Loucy (cell line): ENCODE measurements around the gene TNFRSF8.

Experiments
- H2AFZ ChIP-seq: fragments of 200-600 bp; sonication (generic); 2 replicates; pipeline ENCODE4 v1.6.0; 2016; ENCODE audit warnings: antibody characterized with exemption, mild to moderate bottlenecking, low read length, moderate library complexity
- H3F3A ChIP-seq: fragments of 200-600 bp; 2 replicates; pipeline ENCODE4 v1.6.0; 2016; ENCODE audit warnings: antibody characterized with exemption, low read depth, mild to moderate bottlenecking
- H3K27me3 ChIP-seq: fragments of 200-600 bp; sonication (generic); 2 replicates; pipeline ENCODE4 v1.6.1; 2014; ENCODE audit warnings: low read length, mild to moderate bottlenecking; ENCODE audit not compliant: insufficient read depth, poor library complexity, severe bottlenecking
- H3K36me3 ChIP-seq: fragments of 200-600 bp; sonication (generic); 2 replicates; pipeline ENCODE4 v1.6.1; 2016; ENCODE audit warnings: low read length; ENCODE audit not compliant: insufficient read depth
- H3K4me1 ChIP-seq: fragments of 200-600 bp; sonication (generic); 2 replicates; pipeline ENCODE4 v1.5.1; 2014; ENCODE audit warnings: low read length, mild to moderate bottlenecking; ENCODE audit not compliant: insufficient read depth, poor library complexity, severe bottlenecking
- H3K4me2 ChIP-seq: fragments of 200-600 bp; sonication (generic); 2 replicates; pipeline ENCODE4 v1.6.0; 2014; ENCODE audit warnings: antibody characterized with exemption, low read length, low read depth, mild to moderate bottlenecking; ENCODE audit not compliant: poor library complexity, severe bottlenecking
- H3K4me3 ChIP-seq: fragments of 200-600 bp; sonication (generic); 2 replicates; pipeline ENCODE4 v1.5.1; 2014; ENCODE audit warnings: low read length, mild to moderate bottlenecking, mixed read lengths; ENCODE audit not compliant: poor library complexity, severe bottlenecking
- H3K79me2 ChIP-seq: fragments of 200-600 bp; sonication (generic); 2 replicates; pipeline ENCODE4 v1.6.1; 2014; ENCODE audit warnings: low read length; ENCODE audit not compliant: insufficient read depth
- H3K9ac ChIP-seq: fragments of 200-600 bp; sonication (generic); 2 replicates; pipeline ENCODE4 v1.6.0; 2014; ENCODE audit warnings: mild to moderate bottlenecking, low read depth, low read length, moderate library complexity; ENCODE audit not compliant: poor library complexity, severe bottlenecking
- H3K9me2 ChIP-seq: fragments of 200-600 bp; sonication (generic); replicated peaks from 2 replicates; pipeline ENCODE4 v1.6.1; 2016; ENCODE audit warnings: low read depth, low read length, mixed read lengths
- H3K9me3 ChIP-seq: fragments of 200-600 bp; sonication (generic); 2 replicates; pipeline ENCODE4 v1.6.1; 2014; ENCODE audit warnings: mild to moderate bottlenecking, antibody characterized with exemption, low read length, low read depth; ENCODE audit not compliant: insufficient read depth
- H4K20me1 ChIP-seq: fragments of 200-600 bp; sonication (generic); 2 replicates; pipeline ENCODE4 v1.6.0; 2014; ENCODE audit warnings: antibody characterized with exemption, low read length, mild to moderate bottlenecking; ENCODE audit not compliant: insufficient read depth, poor library complexity, severe bottlenecking
- EZH2phosphoT487 ChIP-seq: fragments of 200-600 bp; IDR thresholded peaks from 2 replicates; pipeline ENCODE4 v1.6.1; 2018; ENCODE audit warnings: antibody characterized with exemption, mild to moderate bottlenecking, moderate library complexity, borderline replicate concordance
- TF ChIP-seq, protein P1 (sequence below): fragments of 200-600 bp; sonication (generic); conservative IDR thresholded peaks from 2 replicates; pipeline ENCODE4 v1.5.1; 2014; ENCODE audit warnings: mild to moderate bottlenecking, antibody characterized with exemption, low read length

The TNFRSF8 gene

DNA sequence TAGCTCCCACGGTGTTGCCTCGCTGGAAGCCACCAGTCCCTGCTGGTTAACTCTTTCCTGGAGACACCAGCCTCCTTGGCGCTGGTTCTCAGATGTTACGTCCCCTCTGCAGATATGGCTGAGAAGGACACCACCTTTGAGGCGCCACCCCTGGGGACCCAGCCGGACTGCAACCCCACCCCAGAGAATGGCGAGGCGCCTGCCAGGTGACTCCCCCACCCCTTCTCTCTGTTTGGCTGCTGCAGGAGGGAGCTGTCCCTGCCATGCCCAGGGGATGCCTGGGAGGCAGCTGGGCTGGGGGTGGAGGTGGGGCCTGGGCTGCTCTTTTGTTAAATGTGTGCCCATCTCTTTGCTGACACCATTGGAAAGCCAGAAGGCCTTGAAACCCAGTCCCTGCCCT is 60.1 kb downstream of the TNFRSF8 start:
- no peaks in the 10 kb centered on the region for H3K36me3 ChIP-seq
- H3K9ac ChIP-seq, result no peak overlapping the region
- TF ChIP-seq, protein P1, sequence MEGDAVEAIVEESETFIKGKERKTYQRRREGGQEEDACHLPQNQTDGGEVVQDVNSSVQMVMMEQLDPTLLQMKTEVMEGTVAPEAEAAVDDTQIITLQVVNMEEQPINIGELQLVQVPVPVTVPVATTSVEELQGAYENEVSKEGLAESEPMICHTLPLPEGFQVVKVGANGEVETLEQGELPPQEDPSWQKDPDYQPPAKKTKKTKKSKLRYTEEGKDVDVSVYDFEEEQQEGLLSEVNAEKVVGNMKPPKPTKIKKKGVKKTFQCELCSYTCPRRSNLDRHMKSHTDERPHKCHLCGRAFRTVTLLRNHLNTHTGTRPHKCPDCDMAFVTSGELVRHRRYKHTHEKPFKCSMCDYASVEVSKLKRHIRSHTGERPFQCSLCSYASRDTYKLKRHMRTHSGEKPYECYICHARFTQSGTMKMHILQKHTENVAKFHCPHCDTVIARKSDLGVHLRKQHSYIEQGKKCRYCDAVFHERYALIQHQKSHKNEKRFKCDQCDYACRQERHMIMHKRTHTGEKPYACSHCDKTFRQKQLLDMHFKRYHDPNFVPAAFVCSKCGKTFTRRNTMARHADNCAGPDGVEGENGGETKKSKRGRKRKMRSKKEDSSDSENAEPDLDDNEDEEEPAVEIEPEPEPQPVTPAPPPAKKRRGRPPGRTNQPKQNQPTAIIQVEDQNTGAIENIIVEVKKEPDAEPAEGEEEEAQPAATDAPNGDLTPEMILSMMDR, result no peak
- no peak for TF ChIP-seq EZH2phosphoT487
- H3K4me1 ChIP-seq, result peaks cover 9% of the 10 kb centered on the region
- H3K27me3 ChIP-seq, result no peaks in the 10 kb centered on the region
- H3K9me3 ChIP-seq, result no peaks in the 10 kb centered on the region
- H3K9me2 ChIP-seq, result no peaks in the 10 kb centered on the region
- no peaks in the 10 kb centered on the region for H3F3A ChIP-seq
- H3K4me2 ChIP-seq, result no peak overlapping the region
- no peak overlapping the region for H3K4me3 ChIP-seq
- H2AFZ ChIP-seq, result no peak overlapping the region
- no peaks in the 10 kb centered on the region for H3K79me2 ChIP-seq
- H4K20me1 ChIP-seq, result no peaks in the 10 kb centered on the region

DNA sequence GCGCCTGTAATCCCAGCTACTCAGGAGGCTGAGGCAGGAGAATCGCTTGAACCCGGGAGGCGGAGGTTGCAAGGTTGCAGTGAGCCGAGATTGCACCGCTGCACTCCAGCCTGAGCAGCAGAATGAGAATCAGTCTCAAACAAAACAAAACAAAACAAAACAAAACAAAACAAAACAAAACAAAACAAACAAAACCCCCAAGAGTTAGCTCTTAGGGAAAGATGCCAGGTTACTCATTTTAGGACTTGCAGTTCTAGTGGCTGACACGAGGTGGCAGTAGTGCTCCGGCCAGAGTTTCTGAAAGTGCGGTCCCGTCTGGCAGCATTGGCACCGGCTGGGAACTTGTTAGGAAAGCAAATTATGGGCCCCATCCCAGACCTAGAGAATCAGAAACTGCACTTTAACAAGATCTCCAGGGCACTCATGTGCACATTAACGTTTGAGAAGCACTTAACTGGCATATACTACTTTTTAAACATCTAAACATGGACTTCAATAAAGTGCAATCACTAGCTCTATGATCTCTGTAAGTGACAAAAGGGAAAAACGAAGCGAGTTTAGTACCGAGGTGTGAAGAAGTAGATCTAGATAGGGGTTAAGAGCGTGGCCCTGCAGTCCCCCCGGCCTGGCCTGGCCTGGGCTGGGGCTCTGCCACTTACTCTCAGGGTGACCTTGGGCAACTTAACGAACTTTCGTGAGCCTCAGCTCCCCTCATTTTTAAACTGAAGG is 61.8 kb downstream of the TNFRSF8 start:
- no peak overlapping the region for H3K4me3 ChIP-seq
- H3K9me2 ChIP-seq, result no peaks in the 10 kb centered on the region
- no peak overlapping the region for H3K4me2 ChIP-seq
- TF ChIP-seq, protein P1, result peak; percentile 94
- no peak for TF ChIP-seq EZH2phosphoT487
- no peak overlapping the region for H2AFZ ChIP-seq
- no peaks in the 10 kb centered on the region for H3K79me2 ChIP-seq
- H3K4me1 ChIP-seq, result peaks cover 9% of the 10 kb centered on the region
- no peaks in the 10 kb centered on the region for H3F3A ChIP-seq
- no peaks in the 10 kb centered on the region for H3K27me3 ChIP-seq
- no peak overlapping the region for H3K9ac ChIP-seq
- no peaks in the 10 kb centered on the region for H3K9me3 ChIP-seq
- H3K36me3 ChIP-seq, result no peaks in the 10 kb centered on the region
- H4K20me1 ChIP-seq, result no peaks in the 10 kb centered on the region

DNA sequence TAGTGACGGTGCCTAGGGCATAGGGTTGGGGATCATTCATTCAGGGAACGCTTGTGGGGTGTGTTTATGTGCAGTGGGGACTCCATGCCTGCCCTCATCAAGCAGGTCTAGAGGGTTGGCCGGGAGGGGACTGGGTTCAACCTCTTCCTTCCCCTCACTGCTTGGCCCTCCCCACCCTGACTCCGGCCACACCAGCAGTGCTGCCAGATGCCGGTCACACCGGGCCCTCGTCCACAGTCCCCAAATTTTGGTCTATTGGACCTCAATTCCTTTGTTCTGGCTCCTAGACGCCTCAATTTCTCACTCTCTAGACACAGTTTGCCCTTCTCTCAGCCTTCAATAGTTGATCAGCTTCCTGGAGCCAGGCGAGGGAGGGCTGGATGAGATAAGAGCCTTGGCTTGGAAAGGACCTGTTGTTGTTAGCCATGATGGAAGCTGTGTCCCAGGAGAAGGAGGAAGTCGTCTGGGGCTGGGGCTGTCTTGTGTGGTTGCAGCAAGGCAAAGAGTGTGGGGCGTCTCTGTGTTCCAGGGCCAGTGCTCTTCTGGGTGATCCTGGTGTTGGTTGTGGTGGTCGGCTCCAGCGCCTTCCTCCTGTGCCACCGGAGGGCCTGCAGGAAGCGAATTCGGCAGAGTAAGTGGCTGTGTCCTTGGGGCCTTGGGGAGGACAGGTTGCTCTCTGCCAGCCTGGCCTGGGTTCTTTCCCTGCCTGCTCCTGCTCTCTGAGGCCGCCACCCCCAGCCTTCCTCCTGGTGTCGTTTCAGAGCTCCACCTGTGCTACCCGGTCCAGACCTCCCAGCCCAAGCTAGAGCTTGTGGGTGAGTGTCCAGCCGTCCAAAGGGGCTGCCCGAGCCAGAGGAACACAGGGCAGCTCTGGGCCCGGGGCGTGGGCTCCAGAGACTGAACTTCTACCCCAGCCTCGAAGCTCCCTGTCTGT is 62.6 kb downstream of the TNFRSF8 start:
- peaks cover 9% of the 10 kb centered on the region for H3K4me1 ChIP-seq

More for the DNA sequence above, 62.6 kb downstream of the TNFRSF8 start:
- no peaks in the 10 kb centered on the region for H3K36me3 ChIP-seq
- H3K4me3 ChIP-seq, result no peak overlapping the region
- H4K20me1 ChIP-seq, result no peaks in the 10 kb centered on the region
- no peaks in the 10 kb centered on the region for H3K27me3 ChIP-seq
- no peaks in the 10 kb centered on the region for H3K79me2 ChIP-seq
- H3K9ac ChIP-seq, result no peak overlapping the region
- peak overlapping the region; percentile 48; the same call in 1 of the 2 replicates for H2AFZ ChIP-seq
- no peak overlapping the region for H3K4me2 ChIP-seq
- H3K9me2 ChIP-seq, result no peaks in the 10 kb centered on the region
- no peaks in the 10 kb centered on the region for H3K9me3 ChIP-seq
- no peaks in the 10 kb centered on the region for H3F3A ChIP-seq
- no peak for TF ChIP-seq EZH2phosphoT487
- TF ChIP-seq, protein P1, result no peak
